GM15510 (cell line): ENCODE data around the gene ARID5B.

Experiments used
- POLR2A ChIP-seq: IDR thresholded peaks from 3 replicates; pipeline ENCODE4 v1.6.1; 2011; ENCODE audit warnings: borderline replicate concordance; ENCODE audit not compliant: insufficient read length; ENCODE audit errors: extremely low read depth

Gene ARID5B

GRCh38 chr10:62073429-62073828 lies 171.9 kb downstream of the ARID5B start:
- no peak for TF ChIP-seq POLR2A

GRCh38 chr10:62075414-62075813 lies 173.9 kb downstream of the ARID5B start:
- TF ChIP-seq POLR2A, result no peak

- TF ChIP-seq POLR2A, result no peak
Measured at GRCh38 chr10:62075912-62076311, 174.4 kb downstream of the ARID5B start.

DNA sequence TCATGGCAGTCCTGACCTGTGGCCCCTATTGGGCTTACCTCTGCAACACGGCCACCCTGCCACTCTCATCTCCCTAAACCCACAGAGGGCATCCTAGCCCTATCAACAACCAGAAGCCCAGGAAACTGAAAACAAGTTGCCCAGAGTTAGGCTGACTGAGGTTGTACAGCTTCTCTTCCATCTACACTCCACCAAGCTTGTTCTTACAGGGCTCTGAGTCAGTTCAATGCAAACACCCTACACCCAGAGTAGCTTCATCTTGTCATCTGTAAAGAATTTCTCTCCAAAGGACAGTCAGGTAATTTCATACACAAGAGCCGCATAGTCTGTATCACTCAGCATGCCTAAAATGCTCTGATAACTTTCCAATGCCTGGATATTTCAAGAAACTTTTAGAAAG lies 175.4 kb downstream of the ARID5B start:
- no peak for TF ChIP-seq POLR2A

- no peak for TF ChIP-seq POLR2A
Measured at GRCh38 chr10:62077330-62078015, 176.0 kb downstream of the ARID5B start.

GRCh38 chr10:62079885-62080559 lies 178.5 kb downstream of the ARID5B start:
- peak; percentile 10 for TF ChIP-seq POLR2A

- no peak for TF ChIP-seq POLR2A
Measured at GRCh38 chr10:62080905-62081304, 179.4 kb downstream of the ARID5B start.

DNA sequence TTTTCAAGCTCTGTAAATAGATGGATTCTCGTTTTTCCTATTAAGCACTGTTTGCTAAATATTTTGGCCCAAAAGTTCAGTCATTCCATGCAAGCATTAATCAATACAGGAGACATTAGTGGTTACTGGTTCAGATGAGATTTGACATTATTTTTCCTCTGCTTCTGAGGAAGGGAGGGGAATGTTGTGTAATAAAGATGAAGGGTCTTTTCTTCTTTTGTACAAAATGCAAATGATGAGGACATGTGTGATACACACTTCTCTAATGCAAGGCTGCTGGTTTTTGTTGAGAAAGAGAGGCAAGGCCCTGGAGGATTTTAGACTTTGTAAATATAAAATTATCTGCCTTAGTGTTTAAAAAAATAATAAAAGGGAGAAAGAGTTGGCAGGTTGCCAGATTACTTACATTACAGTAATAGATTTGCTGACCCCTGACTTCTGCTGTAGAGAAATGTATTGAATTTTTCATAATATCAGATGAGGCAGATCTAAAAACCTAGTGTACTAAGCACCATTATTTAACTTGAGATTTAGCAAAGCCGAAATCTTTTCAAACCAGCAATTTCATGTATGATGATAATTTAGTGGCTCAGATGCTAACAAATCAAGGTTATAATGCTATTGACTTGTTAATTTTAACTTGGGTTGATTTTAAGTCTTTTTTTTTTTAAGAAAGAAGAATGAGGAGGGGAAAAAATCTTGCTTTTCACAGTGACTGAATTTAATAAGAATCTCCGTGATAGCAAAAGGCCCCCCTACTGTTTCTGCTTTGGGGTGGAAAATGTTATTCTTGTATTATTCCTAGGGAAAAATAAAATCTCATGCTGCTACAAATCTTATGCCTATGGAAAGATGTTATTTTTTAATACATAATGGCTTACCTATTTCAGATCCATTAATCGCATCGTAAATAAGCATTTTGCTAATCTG lies 180.1 kb downstream of the ARID5B start:
- no peak for TF ChIP-seq POLR2A

GRCh38 chr10:62082271-62082656 lies 180.8 kb downstream of the ARID5B start:
- no peak for TF ChIP-seq POLR2A

- TF ChIP-seq POLR2A, result no peak
Measured at GRCh38 chr10:62082729-62083411, 181.4 kb downstream of the ARID5B start.

DNA sequence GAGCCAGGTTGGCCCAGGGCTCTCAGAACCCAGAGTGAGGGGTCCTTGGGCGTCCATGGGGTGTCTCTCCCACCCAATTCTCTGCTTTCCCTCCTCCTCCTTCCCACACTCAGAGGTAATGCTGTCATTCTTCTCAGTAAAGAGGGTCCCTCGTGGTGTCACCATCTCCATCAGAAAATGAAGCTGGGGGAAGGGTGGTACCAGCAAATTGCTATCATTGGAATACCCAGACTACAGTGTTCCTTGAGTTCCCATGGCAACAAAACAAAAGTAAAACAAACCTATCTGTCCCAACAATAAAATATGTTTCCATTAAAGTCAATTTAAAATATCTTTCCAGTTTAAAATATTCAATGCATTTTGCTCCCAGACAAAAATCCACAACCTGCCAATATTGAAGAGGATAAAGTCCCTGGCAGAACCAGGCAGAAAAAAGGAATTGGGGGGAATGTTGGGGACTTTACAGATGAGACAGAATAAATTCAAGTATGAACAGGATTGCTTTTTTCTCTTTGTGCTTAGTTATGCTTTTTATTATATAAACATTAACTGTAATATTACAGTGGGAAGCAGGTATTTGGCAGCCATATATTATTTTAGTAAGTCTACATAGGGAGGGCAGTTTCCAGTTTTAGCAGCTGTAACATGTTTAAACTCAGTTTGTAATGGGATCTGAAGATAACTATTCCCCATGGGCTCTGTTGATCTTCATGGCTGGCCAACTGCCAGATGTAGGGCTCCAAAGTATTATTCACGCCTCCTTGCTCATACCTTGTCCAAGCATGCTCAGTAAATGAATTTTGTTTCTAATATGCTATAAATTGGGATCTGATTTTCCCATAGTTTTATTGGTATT lies 182.1 kb downstream of the ARID5B start:
- no peak for TF ChIP-seq POLR2A

DNA sequence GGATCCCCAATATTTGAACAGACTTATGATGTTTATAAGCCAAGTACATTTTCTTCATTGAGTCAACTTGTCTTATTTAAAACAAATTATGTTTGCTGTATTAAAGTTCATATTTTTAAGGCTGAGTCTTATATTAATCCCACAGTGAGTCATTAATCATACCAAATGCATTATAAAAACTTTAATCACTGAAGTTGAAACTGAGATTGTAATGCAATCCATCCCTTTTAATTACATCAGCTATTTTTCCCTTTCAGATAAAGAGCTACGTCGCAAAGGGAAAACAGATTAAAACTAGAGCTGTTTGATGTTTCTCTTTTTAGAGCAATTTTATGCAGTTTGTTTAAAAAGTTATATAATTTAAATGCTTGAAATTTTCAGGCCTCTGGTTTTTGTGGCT lies 183.0 kb downstream of the ARID5B start:
- no peak for TF ChIP-seq POLR2A

- no peak for TF ChIP-seq POLR2A
Measured at GRCh38 chr10:62085404-62085803, 183.9 kb downstream of the ARID5B start.

- no peak for TF ChIP-seq POLR2A
Measured at GRCh38 chr10:62085821-62086220, 184.3 kb downstream of the ARID5B start.

DNA sequence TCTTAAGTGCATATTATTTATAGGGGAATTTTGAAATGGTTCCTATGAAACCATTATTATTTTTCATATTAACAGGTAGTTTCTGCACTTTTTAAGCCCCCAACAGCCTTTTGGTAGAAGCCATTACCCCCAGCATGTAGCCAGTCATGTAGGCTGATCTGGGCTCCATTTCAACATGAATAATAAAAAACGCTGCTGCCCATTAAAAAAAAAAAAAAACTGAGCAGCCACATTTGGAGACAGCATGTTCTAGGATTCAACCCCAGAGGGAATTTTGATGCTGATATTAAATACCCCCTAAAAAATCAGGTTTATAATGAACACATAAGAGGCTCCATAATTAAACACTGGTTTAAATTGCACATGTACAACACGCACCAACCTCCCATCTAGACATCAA lies 185.8 kb downstream of the ARID5B start:
- TF ChIP-seq POLR2A, result no peak

DNA sequence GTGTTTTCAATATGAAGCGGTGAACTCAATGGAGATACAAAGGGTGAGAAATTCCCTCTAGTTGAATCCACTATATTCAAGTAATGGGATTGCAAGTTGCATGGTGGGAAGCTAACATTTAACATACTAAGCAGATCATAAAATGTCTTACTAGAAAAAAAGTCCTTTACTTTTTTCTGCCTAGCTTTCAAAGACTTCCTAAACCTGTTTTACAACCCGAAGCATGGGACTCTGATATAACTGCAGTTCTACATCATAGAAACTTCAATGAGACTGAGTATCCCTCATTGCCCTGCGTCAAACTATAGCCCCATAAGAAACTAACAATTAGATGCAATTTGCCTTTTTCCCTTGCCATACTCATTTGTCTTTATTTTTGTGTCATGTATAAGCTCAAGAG lies 187.3 kb downstream of the ARID5B start:
- no peak for TF ChIP-seq POLR2A
